NCI-H345 treated with DMSO at 0.1 percent for 48 hours (cell line): Measurements from ENCODE around the gene NPBWR2.
"Not testable (repeated sequence)": the region's sequence is repeated elsewhere in the genome, so short reads cannot be mapped to it uniquely, and the experiment has no call there.

Source experiments
- DNase-seq: peaks from one replicate; lab custom pipeline; 2025; ENCODE audit not compliant: unreplicated experiment; lab: John Stamatoyannopoulos, UW

Gene NPBWR2

GRCh38 chr20:64119681-64120341 is 12.4 kb upstream of the NPBWR2 start:
- DNase-seq = no peak

GRCh38 chr20:64119301-64119680 is 11.9 kb upstream of the NPBWR2 start:
- no peak for DNase-seq

- not testable (repeated sequence) for DNase-seq
Measured at GRCh38 chr20:64117432-64117777, 10.0 kb upstream of the NPBWR2 start.

GRCh38 chr20:64116541-64117431 is 9.4 kb upstream of the NPBWR2 start:
- DNase-seq = no peak

- no peak for DNase-seq
Measured at GRCh38 chr20:64116016-64116415, 8.7 kb upstream of the NPBWR2 start.

- DNase-seq = no peak
Measured at GRCh38 chr20:64115171-64115911, 8.0 kb upstream of the NPBWR2 start.

GRCh38 chr20:64114356-64114971 is 7.1 kb upstream of the NPBWR2 start:
- DNase-seq = no peak

GRCh38 chr20:64113796-64114355 is 6.5 kb upstream of the NPBWR2 start:
- DNase-seq = no peak

GRCh38 chr20:64113444-64113775 is 6.0 kb upstream of the NPBWR2 start:
- DNase-seq = no peak

GRCh38 chr20:64112691-64113443 is 5.5 kb upstream of the NPBWR2 start:
- no peak for DNase-seq

- no peak for DNase-seq
Measured at GRCh38 chr20:64111841-64112641, 4.7 kb upstream of the NPBWR2 start.

GRCh38 chr20:64110411-64111068 is 3.2 kb upstream of the NPBWR2 start:
- no peak for DNase-seq

- no peak for DNase-seq
Measured at GRCh38 chr20:64109831-64110391, 2.5 kb upstream of the NPBWR2 start.

GRCh38 chr20:64108731-64109681 is 1.6 kb upstream of the NPBWR2 start:
- no peak for DNase-seq

GRCh38 chr20:64107736-64108457 is 532 bp upstream of the NPBWR2 start:
- DNase-seq = no peak

- DNase-seq = no peak
Measured at GRCh38 chr20:64106435-64106961, 867 bp downstream of the NPBWR2 start.
